GM19023 (cell line): ENCODE measurements around the gene BEST2.

Source experiments
- ATAC-seq: cut with Tn5 transposase; IDR thresholded peaks from one replicate; pipeline ENCODE4 v1.9.1; 2021; ENCODE audit warnings: mild to moderate bottlenecking, moderate library complexity; ENCODE audit not compliant: unreplicated experiment

The BEST2 gene

DNA sequence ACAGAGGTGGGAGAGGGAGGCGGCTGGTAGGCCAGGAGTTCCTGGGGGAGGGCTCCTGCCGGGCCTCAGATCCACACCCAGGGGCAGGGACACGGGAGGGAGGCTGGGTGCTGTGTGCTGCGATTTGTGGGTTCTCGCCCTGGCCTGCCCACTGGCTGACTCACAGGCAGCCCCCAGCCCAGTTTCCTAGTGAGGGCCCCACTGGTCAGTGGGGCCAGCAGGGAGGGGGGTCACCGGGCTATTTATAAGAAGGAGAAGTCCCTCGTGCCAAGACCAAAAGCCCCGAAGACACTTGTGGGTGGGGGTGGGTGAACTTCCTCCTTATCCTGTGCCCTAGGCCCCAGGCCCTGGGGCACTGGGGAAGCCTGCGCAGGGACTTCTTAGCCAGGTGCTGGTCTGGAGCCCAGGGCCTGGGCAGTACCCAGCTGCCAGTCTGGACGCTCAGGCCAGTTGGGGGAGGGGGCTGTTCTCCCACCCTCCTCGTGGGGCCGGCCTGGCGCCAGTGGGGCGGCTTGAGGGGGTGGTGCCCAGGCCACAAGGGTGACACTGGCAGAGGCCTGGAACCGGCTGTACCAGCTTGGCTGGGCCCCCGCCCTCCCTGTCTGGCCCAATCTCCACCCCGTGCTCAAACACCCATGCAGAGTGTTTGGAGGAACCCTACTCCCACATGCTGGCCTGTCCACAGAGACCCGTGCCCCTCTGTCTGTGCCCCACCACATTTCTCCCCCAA lies 34.7 kb downstream of the BEST2 start:
- no peak for ATAC-seq

GRCh38 chr19:12786952-12787351 lies 35.4 kb downstream of the BEST2 start:
- ATAC-seq, result no peak

GRCh38 chr19:12787458-12787857 lies 35.9 kb downstream of the BEST2 start:
- no peak for ATAC-seq

DNA sequence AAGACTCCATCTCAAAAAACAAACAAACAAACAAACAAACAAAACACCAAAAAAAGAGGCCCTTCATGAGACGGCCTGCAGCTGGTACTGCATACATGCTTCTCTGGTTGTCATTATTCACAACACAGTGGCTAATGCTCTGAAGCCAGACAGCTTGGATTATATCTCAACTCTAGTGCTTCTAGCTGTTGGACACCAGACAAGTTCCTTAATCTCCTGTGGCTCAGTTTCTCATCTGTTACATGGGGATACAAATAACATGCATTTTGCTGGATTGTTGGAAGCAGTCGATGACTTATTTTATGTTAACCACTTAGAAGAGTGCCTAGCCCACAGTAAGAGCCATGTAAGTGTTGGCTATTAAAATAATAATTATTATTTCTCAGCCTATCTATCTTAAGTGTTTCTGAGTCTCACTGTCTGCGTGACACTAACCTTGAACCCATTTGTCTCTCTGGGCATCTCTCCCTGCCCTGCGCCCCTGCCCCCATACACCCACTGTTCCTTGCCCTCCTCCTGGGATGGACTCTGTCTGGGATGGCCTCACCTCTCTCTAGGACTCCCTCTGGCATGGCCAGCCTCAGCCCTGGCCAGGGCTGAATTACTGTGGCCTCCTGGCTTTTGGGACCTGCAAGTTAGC lies 36.6 kb downstream of the BEST2 start:
- no peak for ATAC-seq

DNA sequence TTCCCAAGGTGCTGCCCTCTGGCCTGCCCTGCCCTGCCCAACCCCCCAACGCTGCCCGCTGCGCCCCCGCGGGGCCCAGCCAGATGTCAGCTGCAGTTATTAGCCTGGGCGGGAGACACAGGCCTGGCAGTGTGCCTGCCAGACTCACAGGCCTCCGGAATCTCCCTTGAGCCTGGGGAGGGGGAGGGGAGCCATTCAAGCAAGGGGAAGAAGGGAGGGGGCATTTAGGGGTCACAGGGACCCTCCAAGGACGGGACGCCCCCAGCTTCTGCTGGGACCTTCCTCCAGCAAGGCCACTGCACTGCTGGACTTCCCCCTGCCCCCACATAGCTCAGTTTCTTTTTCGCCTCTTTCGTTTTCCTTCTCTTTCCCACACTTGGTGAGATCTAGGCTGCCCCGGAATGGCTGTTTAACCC lies 37.1 kb downstream of the BEST2 start:
- no peak for ATAC-seq

GRCh38 chr19:12789098-12789903 lies 37.7 kb downstream of the BEST2 start:
- no peak for ATAC-seq

- ATAC-seq, result peak; percentile 38
These were observed 38.5 kb downstream of the BEST2 start for GRCh38 chr19:12789904-12790619.

DNA sequence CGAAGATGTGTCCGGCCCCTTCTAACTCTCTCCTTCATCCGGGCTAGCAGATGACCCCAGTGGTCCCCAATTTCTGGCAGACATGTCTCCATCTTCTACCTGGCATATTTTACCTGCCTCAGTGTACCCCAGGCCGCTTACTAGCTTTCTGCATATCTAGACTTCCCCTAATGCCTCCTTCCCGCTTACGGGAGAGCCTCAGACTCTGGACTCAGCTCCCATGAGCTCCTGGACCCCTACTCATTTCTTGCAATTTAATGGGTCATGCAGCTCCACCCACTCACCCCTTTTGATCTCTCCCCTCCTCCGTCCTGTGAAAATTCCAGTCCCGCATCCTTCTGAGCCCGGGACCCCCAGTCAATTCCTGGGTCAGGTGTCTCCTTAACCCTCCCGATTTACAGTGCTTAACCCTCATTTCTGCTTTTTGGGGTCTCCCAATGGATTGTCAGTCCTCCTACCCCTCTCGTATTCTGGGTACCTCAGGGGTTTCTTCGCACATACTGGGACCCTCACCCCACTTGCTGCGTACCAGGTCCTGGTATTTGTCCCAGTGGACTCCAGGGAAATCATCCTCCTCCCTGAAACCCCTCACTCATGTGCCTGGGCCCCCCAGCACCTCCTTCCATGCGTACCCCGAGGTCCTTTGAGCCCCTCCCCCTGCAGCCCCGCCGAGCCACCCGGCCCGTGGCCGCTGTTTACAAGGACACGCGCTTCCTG lies 39.2 kb downstream of the BEST2 start:
- no peak for ATAC-seq

GRCh38 chr19:12791345-12792050 lies 39.9 kb downstream of the BEST2 start, which contains the start of gene JUNB:
JUNB (plus strand) TSS chr19:12791486; CDS start chr19:12791772, 286 bp downstream.
- ATAC-seq, result peak; percentile 28

DNA sequence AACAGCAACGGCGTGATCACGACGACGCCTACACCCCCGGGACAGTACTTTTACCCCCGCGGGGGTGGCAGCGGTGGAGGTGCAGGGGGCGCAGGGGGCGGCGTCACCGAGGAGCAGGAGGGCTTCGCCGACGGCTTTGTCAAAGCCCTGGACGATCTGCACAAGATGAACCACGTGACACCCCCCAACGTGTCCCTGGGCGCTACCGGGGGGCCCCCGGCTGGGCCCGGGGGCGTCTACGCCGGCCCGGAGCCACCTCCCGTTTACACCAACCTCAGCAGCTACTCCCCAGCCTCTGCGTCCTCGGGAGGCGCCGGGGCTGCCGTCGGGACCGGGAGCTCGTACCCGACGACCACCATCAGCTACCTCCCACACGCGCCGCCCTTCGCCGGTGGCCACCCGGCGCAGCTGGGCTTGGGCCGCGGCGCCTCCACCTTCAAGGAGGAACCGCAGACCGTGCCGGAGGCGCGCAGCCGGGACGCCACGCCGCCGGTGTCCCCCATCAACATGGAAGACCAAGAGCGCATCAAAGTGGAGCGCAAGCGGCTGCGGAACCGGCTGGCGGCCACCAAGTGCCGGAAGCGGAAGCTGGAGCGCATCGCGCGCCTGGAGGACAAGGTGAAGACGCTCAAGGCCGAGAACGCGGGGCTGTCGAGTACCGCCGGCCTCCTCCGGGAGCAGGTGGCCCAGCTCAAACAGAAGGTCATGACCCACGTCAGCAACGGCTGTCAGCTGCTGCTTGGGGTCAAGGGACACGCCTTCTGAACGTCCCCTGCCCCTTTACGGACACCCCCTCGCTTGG lies 40.7 kb downstream of the BEST2 start:
- no peak for ATAC-seq

DNA sequence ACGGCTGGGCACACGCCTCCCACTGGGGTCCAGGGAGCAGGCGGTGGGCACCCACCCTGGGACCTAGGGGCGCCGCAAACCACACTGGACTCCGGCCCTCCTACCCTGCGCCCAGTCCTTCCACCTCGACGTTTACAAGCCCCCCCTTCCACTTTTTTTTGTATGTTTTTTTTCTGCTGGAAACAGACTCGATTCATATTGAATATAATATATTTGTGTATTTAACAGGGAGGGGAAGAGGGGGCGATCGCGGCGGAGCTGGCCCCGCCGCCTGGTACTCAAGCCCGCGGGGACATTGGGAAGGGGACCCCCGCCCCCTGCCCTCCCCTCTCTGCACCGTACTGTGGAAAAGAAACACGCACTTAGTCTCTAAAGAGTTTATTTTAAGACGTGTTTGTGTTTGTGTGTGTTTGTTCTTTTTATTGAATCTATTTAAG lies 41.3 kb downstream of the BEST2 start:
- no peak for ATAC-seq

- peak; percentile 31 for ATAC-seq
These were observed 42.0 kb downstream of the BEST2 start for GRCh38 chr19:12793290-12794195.

GRCh38 chr19:12794196-12794941 lies 42.8 kb downstream of the BEST2 start:
- no peak for ATAC-seq

DNA sequence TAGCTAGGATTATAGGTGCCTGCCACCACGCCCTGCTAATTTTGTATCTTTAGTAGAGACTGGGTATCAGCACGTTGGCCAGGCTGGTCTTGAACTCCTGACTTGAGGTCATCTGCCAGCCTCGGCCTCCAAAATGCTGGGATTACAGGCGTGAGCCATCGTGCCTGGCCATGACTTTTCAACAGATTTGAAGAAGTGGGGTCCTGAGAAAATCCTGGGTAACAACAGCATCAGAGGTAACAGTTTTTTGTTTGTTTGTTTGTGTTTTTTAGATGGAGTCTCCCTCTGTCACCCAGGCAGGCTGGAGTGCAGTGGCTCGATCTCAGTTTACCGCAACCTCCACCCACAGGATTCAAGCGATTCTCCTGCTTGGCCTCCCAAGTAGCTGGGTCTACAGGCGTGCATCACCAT lies 43.4 kb downstream of the BEST2 start:
- no peak for ATAC-seq

GRCh38 chr19:12796146-12797071 lies 44.8 kb downstream of the BEST2 start:
- no peak for ATAC-seq

- ATAC-seq, result no peak
These were observed 45.6 kb downstream of the BEST2 start for GRCh38 chr19:12797141-12797587.
